Central memory CD4-positive, alpha-beta T cell (primary cell): ENCODE measurements around the gene SLC25A39.

ENCODE experiments used
- DNase-seq: peaks from one replicate; pipeline ENCODE4 v3.0.0; 2022

Gene SLC25A39

GRCh38 chr17:44272321-44272951 lies 52.2 kb downstream of the SLC25A39 start:
- DNase-seq, result no peak
